ES-I3 (cell line): ENCODE measurements around the gene PTPRG.

ENCODE experiments used
- H3K36me3 ChIP-seq: 2 replicates; pipeline ENCODE4 v1.6.1; 2013; ENCODE audit warnings: mild to moderate bottlenecking, low read length, control low read depth, moderate library complexity; ENCODE audit not compliant: insufficient read depth
- H3K4me1 ChIP-seq: 2 replicates; pipeline ENCODE4 v1.6.1; 2013; ENCODE audit warnings: mild to moderate bottlenecking, control low read depth, low read length; ENCODE audit not compliant: insufficient read depth
- H3K9ac ChIP-seq: 2 replicates; pipeline ENCODE4 v1.6.1; 2013; ENCODE audit warnings: low read depth, mild to moderate bottlenecking, low read length, moderate library complexity
- H3K9me3 ChIP-seq: 2 replicates; pipeline ENCODE4 v1.6.1; 2013; ENCODE audit warnings: mild to moderate bottlenecking, low read length, moderate library complexity; ENCODE audit not compliant: control insufficient read depth, insufficient read depth

The PTPRG gene

GRCh38 chr3:61772456-61772855 lies 211.1 kb downstream of the PTPRG start:
- no peaks in the 10 kb centered on the region; the same call in 1 of the 2 replicates for H3K36me3 ChIP-seq
- no peak overlapping the region for H3K9ac ChIP-seq
- peaks cover 17% of the 10 kb centered on the region; the same call in 1 of the 2 replicates for H3K4me1 ChIP-seq
- H3K9me3 ChIP-seq, result no peaks in the 10 kb centered on the region; the same call in 1 of the 2 replicates

- Histone ChIP-seq H3K36me3 (no peaks in the 10 kb centered on the region; the same call in 1 of the 2 replicates), H3K4me1 (peaks cover 18% of the 10 kb centered on the region; the same call in 1 of the 2 replicates), H3K9ac (no peak overlapping the region), H3K9me3 (no peaks in the 10 kb centered on the region; the same call in 1 of the 2 replicates)
Measured at GRCh38 chr3:61774279-61774890, 213.0 kb downstream of the PTPRG start.

GRCh38 chr3:61776390-61776789 lies 215.0 kb downstream of the PTPRG start:
- Histone ChIP-seq H3K4me1 (peaks cover 10% of the 10 kb centered on the region; the same call in 1 of the 2 replicates), H3K9me3 (no peaks in the 10 kb centered on the region), H3K9ac (no peak overlapping the region), H3K36me3 (no peaks in the 10 kb centered on the region)

- H3K9ac ChIP-seq, result no peak overlapping the region
Measured at GRCh38 chr3:61777483-61777882, 216.1 kb downstream of the PTPRG start.

GRCh38 chr3:61778095-61778494 lies 216.7 kb downstream of the PTPRG start:
- H3K4me1 ChIP-seq, result peaks cover 10% of the 10 kb centered on the region; the same call in 1 of the 2 replicates
- H3K36me3 ChIP-seq, result no peaks in the 10 kb centered on the region
- H3K9me3 ChIP-seq, result no peaks in the 10 kb centered on the region
- no peak overlapping the region for H3K9ac ChIP-seq

More at GRCh38 chr3:61777483-61777882, 216.1 kb downstream of the PTPRG start:
- no peaks in the 10 kb centered on the region for H3K36me3 ChIP-seq
- H3K4me1 ChIP-seq, result peaks cover 10% of the 10 kb centered on the region; the same call in 1 of the 2 replicates
- no peaks in the 10 kb centered on the region for H3K9me3 ChIP-seq

- no peak overlapping the region for H3K9ac ChIP-seq
- no peaks in the 10 kb centered on the region for H3K36me3 ChIP-seq
- peaks cover 10% of the 10 kb centered on the region; the same call in 1 of the 2 replicates for H3K4me1 ChIP-seq
- no peaks in the 10 kb centered on the region for H3K9me3 ChIP-seq
Measured at GRCh38 chr3:61780016-61780415, 218.6 kb downstream of the PTPRG start.

GRCh38 chr3:61780455-61781228 lies 219.3 kb downstream of the PTPRG start:
- Histone ChIP-seq H3K36me3 (no peaks in the 10 kb centered on the region), H3K9ac (no peak overlapping the region), H3K9me3 (no peaks in the 10 kb centered on the region), H3K4me1 (peaks cover 10% of the 10 kb centered on the region; the same call in 1 of the 2 replicates)

GRCh38 chr3:61783993-61784718 lies 222.8 kb downstream of the PTPRG start:
- H3K4me1 ChIP-seq, result no peaks in the 10 kb centered on the region
- H3K36me3 ChIP-seq, result no peaks in the 10 kb centered on the region
- H3K9ac ChIP-seq, result no peak overlapping the region
- no peaks in the 10 kb centered on the region for H3K9me3 ChIP-seq

GRCh38 chr3:61788623-61789507 lies 227.5 kb downstream of the PTPRG start:
- Histone ChIP-seq H3K9ac (no peak overlapping the region), H3K36me3 (0 out of 2 replicates have a peak, but pooled peaks cover 3% of the 10 kb centered on the region), H3K9me3 (no peaks in the 10 kb centered on the region), H3K4me1 (no peaks in the 10 kb centered on the region)

- no peak overlapping the region for H3K9ac ChIP-seq
- 0 out of 2 replicates have a peak, but pooled peaks cover 3% of the 10 kb centered on the region for H3K36me3 ChIP-seq
- H3K4me1 ChIP-seq, result no peaks in the 10 kb centered on the region
- no peaks in the 10 kb centered on the region for H3K9me3 ChIP-seq
Measured at GRCh38 chr3:61789861-61790260, 228.5 kb downstream of the PTPRG start.

- Histone ChIP-seq H3K9ac (no peak overlapping the region), H3K36me3 (0 out of 2 replicates have a peak, but pooled peaks cover 3% of the 10 kb centered on the region), H3K4me1 (no peaks in the 10 kb centered on the region)
Measured at GRCh38 chr3:61790411-61790810, 229.0 kb downstream of the PTPRG start.

GRCh38 chr3:61793056-61793455 lies 231.7 kb downstream of the PTPRG start:
- Histone ChIP-seq H3K9me3 (no peaks in the 10 kb centered on the region), H3K4me1 (peaks cover 7% of the 10 kb centered on the region), H3K9ac (no peak overlapping the region), H3K36me3 (0 out of 2 replicates have a peak, but pooled peaks cover 3% of the 10 kb centered on the region)

More at GRCh38 chr3:61790411-61790810, 229.0 kb downstream of the PTPRG start:
- H3K9me3 ChIP-seq, result no peaks in the 10 kb centered on the region

GRCh38 chr3:61793521-61793920 lies 232.2 kb downstream of the PTPRG start:
- H3K4me1 ChIP-seq, result peaks cover 7% of the 10 kb centered on the region
- no peak overlapping the region for H3K9ac ChIP-seq
- H3K9me3 ChIP-seq, result no peaks in the 10 kb centered on the region
- H3K36me3 ChIP-seq, result 0 out of 2 replicates have a peak, but pooled peaks cover 3% of the 10 kb centered on the region
